Hepatic stellate cell (primary cell): ENCODE results near the gene RARG.
A peak's percentile ranks its signal among the peaks of the same experiment; 100 is the strongest.

ENCODE experiments used
- DNase-seq: peaks from one replicate; pipeline ENCODE4 v3.0.0; 2011; ENCODE audit warnings: low spot score

The RARG gene

DNA sequence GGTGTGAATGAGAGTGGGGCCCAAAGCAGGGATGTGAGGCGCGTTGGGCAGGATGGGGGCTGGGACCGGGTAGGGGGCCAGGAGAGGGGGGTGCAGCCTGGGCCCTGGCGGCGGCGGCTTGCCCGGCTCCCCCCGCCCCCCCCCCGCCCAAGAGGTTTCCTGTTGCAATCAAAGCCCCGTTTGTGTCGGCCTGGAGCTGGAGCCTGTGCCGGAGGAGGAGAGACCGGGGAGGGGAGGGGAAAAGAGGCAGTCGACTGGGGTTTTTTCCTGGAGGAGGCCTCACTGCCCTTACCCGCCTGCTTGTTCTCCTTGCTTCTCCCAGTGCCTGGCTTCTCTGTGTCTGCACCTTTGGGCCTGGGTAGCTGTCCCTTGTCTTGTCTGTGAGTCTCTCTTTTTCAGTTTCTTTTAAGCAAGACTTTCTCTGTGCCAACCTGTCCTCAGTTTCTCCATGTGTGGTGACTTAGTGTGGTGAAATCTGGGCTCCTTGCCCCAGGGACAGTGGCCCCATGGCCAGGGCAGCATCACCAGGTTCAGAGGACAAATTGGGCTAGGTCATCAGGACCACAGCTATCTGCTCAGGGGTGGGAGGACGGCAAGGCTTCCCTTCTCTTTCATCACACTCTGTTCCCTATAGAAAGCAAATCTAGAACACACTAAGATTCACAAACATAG, 8.5 kb downstream of the RARG start:
- no peak for DNase-seq

DNA sequence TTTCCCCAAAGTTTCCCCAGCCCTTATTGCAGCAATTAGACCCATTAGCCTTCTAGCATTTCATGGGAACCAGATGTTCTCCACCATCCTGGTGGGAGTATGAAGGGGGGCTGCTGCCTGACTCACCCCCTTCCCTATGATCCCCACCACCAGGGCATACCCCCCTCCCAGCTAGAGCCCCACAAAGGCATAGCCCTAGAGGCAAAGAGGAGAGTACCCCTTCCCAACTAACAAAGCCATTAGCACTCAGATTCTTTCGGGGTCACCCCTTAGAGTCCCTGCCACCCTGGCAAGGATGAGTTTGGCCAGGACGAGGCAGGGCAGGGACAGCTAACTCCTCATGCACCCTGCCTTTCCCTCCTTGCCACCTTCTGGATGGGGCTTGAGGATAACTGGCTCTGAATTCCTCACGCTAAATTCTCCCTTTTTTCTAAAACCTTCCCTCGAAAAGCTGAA, 9.2 kb downstream of the RARG start:
- no peak for DNase-seq

DNA sequence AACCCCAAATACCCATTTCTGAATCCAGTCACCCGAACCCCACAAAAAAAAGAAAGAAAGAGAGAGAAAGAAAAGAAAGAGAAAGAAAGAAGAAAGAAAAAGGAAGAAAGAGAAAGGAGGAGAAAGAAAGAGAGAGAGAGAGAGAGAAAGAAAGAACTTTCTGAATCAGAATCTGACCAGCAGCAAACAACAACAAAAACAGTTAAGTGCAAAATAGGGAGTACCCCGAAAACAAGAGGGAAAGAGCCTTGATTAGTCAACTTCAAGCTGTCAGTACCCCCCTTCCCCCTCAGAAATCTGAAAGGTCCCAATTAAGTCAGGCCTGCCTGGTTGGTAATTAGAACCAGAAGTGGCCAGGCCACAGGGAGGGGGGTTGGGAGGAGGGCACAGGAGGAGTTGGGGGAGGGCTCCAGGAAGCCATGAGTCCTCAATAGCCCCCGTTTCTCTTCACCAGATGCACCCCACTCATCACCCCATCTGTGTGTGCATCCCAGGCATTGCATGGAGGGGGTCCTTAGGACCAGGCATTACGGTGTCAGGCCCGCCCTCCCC, 9.8 kb downstream of the RARG start:
- no peak for DNase-seq

DNA sequence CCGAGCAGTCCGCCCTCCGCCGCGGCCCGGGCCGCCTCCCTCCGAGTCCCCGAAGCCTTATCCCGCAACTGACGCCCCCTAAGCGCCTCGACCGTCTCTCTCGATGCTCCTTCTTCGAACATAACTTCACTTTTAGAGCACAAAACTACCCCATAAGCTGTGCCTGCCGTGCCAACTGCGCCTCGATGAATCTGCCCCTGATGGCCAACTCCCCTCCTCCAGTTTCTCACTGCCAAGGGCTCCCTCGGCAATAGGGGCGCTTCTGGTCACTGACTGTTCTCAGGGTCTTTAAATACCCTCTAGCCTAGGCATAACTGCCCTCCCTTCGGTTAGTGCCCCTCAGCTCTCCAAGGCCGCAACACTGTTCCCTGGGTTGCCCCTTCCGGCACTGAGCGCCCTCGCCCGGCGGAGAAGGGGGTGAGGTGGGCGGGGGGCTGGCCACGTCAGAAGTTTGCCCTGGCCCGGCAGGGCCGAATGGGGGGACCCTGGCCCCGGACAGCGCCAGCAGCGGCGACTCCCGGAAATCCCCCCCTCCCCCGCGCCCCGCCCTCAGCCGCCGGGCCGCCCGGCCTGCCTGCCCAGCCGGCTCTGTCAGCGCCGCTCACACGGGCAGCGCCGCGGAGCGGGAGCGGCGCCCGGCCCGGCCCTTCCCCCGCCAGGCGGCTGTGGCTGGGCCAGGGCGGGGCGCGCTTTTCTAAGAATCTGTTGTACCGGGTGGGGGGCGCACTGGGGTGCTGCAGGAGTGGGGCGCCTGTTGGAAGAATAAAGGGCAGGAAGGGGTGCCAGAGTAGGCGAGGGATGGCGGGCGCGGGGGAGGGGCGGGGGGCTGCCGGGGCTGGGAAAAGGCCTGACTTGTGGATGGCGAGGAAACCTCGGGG, 10.6 kb downstream of the RARG start:
- DNase-seq, result peak; percentile 80

DNA sequence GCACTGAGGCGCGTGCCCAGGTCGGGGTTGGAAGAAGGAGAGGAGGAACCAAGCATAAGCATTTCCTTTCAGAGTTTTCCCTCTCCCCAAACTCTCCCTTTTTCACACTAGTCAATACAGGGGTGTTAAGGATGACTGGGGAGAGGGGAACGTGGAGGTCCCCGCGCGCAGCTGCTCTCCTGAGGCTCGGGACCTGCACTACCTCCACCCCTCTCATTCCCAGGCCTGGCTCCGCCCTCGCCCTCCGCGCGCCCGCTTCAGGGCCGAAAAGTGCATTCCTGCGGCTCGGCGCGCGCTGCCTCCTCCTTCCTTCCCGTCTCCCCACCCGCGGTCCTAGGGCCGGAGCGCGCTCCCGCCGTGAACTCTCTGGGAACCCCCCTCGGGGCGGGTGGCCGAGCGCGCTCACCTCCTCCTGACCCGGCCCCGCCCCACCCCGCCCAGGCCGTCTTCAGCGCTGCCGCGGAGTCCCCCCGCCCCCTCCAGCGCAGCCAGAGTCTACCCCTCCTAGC, 11.3 kb downstream of the RARG start:
- DNase-seq, result peak; percentile 99

DNA sequence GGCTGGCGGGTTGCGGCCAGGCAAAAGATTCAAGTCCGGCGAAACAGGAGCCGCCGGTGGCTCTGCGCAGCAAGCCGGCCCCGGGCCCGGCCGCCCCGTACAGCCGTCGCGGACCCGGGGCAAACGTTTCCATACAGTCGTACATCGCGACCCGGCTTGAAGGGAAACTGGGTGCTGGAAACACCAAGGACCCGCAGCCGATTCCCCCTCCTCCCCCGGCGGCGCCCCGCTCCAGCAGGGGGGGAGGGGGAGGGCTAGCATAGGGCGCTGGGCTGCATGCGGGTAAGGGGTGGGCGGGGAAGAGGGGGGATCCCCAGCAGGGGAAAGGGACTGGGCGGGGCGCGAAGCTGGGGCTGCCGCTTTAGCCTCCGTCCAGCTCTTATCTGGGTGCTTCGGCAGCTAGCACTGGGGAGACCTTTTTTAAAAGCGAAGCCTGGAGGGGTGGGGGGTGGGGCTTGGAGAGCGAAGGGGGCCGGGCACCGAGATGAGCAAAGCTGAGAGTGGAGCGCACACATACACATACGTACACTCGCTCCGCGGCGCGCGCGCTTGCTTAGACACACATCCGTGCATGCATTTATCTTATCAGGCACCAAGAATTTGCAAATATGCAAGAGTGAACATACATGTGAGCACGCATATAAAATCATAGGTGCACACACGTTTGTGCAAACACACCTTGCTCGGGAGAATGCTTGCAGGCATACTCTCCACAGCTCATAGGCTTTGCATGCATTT, 11.9 kb downstream of the RARG start:
- DNase-seq, result peak; percentile 82

DNA sequence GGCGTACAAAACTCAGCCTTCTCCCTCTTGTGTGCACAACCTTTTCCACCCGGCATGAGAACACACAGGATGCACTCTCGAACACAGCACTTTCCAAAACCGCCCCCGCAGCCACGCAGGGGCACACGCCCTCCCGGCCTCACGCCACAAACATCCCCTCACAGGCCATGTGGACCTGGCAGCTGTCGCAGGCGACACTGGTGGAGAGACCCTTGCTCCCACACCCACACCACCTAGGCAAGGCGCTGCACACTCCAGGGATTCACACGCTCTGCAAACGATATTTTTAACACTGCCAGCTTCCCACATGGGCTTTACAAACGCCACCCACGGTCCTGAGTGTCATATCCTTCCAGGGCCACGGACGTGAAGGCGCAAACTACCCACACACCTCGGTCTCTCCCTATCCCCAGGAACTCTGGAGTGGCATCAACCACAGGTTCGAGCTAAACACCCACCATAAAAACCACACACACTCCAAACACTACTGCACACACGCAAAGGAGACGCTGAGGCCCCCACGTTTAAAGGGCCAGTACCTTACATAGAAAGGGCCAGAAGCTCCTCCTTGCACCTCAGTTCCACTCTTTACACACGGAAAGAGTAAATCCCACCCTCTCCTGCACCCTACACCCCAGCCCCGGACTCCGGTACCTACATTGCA, 12.6 kb downstream of the RARG start:
- peak; percentile 81 for DNase-seq

DNA sequence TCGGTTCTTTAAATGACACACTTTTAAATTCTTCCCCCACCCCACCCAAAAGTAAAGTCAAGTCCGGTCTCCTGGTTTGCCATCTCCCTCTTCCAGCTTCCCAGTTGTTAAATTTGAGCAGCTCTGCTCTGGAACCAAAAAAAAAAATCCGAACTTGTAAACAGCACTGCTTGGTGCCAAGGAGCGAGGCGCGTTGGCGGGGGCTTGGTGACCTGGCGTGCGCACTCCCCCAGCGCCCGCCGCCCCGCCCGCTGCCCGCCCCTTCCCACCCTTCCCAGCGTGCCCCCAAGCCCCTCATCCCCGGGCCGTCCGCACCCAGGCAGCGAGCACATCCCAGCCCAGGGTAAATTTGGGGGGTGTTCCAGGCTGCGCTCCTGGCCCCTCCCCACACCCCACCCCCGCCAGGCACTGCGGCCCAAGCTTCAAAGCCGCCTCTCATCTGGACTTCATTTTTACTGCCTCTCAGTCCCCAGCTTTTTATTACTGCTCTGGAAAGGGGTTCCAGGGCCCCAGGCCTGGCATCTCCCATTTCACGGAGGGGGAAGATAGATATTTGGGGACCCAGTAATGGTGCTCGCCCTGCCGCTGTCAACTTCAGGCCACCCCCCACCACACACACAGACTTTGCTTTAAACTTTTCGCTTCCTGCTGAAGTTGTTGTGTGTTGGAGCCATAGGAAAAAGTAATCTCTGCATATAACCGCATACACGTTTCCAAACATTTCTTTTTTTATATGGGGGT, 13.3 kb downstream of the RARG start:
- no peak for DNase-seq

DNA sequence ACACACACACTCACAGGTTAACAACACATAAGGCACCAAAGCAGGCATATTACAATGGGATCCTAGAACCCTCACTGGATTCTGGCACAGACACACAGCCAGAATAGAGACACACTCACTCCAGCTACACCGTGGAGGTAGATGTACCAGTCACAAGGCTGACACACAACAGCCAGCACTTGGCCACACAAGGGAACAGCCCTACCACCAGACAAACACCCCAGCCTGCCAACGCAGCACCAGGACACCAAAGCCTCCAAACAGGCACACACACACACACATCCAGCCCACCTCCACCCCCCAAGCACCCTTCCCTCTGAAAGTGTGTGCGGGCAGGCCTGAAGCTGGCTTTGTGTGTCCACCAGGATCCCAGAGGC, 14.1 kb downstream of the RARG start:
- DNase-seq, result no peak

DNA sequence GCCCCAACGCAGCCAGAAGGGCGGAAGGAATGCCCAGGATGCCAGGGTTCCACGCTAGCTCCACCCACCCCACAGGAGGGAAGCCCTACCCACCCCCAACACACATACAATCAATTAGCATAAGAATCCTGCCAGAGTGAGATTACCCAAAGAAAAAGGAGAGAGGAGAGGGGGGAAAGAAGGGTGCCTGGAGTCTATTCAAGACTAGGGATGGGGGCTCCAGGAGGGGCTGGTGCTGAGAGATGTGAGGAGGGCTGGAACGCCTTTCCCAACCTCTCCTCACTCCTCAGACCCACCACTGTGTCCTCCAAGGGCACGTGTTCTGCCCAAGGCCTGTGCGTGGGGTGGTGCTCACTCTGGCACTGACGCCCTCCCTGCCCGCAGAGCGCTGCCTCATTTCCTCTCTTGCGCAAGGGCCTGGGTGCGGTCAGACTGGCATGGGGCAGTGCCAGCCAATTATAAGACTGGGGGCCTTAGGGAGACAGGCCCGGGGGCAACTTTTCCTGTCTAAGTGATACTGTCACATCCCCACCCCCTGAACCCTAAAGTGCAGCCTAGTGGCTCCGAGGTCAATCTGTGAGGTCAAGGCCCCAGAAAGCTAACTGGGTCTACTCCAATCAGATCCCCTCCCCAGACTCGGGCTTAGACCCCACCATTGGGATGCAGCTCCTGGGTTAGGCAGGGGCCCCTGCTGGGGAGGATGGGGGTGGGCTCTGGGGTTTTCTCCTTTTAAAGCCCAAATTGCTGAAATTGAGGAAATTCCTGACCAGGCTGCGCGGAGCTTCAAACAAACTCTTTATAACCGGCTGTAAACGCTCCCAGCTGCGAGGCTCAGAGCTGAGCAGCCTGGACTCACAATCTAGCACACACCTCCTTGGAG, 14.7 kb downstream of the RARG start:
- DNase-seq, result no peak

DNA sequence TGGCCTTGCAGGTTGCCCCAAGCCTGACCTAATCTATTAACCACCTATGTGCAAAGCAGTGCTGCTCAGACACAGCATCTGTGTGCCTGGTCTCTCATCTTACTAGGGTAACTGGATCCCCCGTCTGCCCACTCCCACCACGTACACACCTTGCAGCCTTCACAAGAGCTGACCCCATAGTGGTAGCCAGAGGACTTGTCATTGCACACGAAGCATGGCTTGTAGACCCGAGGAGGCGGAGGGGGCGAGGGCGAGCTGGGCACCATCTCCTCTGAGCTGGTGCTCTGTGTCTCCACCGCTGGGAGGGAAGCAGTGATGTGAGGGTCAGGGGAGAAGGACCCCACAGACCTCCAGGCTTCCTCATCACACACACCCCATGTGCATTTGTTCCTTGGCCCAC, 16.5 kb downstream of the RARG start:
- no peak for DNase-seq

DNA sequence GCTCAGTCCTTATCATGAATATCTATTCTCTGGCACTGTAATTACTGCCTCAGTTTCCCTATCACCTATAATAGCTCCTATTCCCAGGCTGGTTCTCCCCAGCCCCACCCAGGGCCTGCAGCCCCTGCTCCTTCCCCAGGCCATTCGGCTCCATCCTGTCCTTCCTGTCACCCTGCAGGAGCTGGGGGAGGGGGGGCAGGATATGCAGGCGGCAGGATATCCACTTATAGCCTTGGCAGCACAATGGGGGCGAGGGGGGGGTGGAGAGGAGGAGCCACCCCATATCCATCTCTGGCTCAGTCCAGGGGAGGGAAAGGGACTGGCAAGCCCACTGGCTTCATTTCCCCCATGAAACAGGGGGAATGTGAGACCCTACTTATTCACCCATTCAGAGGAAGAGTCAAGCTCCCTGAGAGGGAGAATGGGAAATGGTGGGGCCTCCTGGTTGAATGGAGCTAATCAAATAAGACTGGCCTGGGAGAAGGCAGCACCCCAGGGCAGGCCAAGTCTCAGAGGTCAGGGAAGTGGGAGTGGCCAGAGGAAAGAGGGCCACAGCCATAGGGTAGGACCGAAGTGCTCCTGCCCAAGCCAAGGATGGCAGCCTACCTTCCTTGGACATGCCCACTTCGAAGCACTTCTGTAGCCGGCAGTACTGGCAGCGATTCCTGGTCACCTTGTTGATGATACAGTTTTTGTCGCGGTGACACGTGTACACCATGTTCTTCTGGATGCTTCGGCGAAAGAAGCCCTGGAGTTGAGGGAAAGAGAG, 17.1 kb downstream of the RARG start:
- no peak for DNase-seq

DNA sequence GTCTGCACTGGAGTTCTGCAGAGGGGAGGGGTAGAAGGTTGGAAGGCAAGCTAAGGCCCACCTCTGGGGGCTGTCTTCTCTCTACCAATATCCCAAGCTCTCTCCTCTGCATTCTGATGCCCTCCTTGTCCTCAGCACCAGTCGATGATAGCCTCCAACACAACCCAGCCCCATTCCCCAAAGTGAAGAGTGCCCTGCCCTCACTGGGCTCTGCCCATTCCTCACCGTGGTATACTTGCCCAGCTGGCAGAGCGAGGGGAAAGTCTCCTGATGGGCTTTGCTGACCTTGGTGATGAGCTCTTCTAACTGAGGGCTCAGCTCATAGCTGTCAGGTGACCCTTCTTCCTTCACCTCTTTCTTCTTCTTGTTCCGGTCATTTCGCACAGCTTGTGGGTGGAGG, 17.8 kb downstream of the RARG start:
- no peak for DNase-seq

DNA sequence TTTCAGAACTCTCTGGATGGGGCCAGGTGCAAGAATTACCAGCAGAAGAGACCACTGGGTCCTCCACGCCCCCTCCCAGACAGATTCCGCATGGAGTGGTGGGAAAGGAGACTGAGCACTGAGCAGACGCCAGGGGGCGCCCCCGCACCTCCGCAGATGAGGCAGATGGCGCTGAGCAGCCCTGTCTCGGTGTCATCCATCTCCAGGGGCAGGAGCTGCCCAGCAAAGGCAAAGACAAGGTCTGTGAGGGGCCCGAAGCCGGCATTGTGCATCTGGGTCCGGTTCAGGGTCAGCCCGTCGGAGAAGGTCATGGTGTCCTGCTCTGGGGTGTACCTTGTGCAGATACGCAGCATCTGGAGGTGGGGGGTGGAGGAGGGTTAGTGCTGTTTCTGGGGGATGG, 18.7 kb downstream of the RARG start:
- peak; percentile 86 for DNase-seq

DNA sequence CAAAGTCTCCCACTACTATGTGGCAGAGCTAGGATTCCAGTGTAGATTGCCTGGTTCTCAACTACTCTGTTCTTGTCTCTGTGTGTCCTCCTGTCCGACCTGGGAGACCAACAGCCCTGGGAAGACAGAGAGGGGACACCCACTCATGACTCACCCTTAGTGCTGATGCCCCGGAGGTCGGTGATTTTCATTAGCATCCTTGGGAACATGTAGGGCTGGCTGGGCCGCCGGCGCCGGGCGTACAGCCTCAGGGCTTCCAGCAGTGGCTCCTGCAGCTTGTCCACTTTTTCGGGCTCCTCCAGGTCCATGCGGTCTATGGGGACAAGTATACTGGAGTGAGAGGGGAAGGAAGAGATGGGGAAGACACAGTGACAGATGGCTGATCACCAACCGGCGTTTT, 19.1 kb downstream of the RARG start:
- DNase-seq, result no peak

DNA sequence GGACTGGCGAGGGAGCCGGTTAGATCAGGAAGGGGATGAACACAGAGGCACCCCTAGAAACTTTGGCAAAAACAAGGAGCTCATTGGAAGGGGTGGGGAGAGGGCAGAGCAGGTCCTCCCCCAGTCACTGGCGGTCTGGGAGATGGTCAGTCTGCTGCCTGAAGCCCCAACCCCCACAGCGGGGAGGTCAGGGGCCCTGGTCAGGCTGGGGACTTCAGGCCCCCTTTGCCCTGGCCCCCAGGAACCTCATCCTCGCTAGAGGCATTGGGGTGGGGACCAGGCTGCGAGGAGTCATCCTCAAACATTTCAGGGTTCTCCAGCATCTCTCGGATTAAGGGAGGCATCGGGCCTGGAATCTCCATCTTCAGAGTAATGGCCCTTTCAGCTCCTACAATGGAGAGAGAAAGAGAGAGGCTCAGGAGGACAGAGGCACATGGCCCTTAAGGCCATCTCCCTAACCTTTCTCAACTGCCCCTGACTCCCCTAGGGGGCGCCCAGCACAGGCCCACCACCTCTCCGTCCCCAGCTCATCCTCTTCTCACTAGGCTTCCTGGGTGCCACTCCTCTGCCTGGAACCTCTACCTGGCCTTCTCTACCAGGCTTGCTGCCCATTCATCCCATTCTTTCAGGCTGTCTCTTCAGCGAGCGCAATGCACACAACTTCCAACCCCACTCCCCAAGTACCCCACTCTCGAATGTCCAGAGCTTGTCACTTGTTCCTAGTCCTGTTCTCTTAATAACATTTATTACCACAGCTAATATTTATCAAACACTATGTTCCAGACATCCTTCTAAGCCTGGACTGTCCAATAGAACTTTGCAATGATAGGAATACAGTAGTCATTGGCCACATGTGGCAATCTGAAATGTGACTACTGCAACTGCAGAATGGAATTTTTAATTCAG, 20.3 kb downstream of the RARG start:
- DNase-seq, result no peak

DNA sequence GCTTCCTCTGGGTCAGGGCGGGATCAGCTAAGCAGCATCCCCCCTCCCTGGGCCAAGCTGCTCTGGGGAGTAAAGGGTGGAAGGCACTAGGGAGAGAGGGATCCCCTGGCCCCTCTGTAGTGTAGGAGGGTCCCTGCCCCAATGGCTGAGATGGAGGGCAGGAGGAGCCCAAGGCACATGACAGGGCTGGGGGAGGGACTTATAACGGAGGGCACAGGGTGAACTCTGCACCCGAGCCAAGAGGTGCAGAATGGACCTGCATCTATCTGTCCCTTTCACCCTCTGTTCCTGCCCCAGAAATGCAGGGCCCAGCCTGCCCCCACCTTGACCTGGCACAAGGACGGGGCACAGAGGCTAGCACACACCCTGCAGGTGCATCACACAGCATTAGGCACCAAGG, 21.2 kb downstream of the RARG start:
- DNase-seq, result no peak

DNA sequence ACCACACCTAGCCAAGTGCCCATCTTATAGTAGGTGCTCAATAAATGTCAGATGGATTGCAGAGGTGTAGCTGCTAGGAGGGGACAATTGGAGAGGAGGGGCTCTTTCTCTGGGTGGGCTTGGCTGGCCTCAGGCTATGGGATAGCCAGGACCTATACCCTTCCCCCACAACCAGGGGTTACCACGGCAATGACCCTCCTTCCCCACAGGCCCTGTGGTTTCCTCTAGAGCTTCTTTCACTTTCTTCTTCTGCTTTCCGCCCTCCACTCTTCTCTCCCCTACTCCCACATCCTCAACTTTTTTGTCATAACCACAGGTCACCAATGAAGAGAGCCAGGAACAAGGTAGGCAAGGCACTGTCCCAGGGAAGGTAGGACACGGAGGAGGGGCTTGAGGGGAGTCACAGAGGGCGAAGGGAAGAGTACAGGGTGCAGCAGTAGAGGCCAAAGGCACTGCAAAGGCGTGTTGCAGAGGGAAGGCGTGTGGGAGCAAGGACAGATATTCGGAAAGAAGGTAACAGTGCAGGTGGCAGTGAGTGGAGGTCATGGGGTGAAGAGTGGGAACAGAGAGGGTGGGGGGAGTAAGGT, 23.0 kb downstream of the RARG start:
- no peak for DNase-seq
